ENCODE measurements around the gene WARS2.

WARS2 gene

DNA sequence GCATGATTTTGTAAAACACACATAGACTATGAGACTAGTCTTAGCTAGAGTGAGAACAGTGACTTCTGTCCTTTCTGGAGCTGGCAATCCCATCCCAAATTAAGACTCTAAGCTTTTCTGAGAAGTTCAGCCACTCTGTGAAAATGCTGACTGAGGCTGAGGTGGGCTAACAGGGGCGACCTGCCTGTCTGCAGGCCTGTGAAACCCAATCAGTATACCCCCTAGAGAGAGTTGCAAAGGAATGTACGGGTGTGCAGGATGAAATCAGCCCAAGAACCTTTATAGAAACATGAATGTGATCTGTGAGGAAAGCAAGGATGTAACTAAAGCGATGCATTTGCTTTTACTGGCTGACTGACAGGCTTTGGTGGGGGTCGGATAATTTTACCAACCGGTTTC lies 136.3 kb downstream of the WARS2 start:
- DNase-seq (ENCODE audit: extremely low read depth, low read depth) = no peak
- no peak overlapping the region for H3K4me3 ChIP-seq (replicated peaks; ENCODE audit: low read depth, low read length)
- TF ChIP-seq, protein P1, sequence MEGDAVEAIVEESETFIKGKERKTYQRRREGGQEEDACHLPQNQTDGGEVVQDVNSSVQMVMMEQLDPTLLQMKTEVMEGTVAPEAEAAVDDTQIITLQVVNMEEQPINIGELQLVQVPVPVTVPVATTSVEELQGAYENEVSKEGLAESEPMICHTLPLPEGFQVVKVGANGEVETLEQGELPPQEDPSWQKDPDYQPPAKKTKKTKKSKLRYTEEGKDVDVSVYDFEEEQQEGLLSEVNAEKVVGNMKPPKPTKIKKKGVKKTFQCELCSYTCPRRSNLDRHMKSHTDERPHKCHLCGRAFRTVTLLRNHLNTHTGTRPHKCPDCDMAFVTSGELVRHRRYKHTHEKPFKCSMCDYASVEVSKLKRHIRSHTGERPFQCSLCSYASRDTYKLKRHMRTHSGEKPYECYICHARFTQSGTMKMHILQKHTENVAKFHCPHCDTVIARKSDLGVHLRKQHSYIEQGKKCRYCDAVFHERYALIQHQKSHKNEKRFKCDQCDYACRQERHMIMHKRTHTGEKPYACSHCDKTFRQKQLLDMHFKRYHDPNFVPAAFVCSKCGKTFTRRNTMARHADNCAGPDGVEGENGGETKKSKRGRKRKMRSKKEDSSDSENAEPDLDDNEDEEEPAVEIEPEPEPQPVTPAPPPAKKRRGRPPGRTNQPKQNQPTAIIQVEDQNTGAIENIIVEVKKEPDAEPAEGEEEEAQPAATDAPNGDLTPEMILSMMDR (IDR thresholded peaks at IDR 0.05; ENCODE audit: low read depth, low read length, missing control alignments) = no peak

DNA sequence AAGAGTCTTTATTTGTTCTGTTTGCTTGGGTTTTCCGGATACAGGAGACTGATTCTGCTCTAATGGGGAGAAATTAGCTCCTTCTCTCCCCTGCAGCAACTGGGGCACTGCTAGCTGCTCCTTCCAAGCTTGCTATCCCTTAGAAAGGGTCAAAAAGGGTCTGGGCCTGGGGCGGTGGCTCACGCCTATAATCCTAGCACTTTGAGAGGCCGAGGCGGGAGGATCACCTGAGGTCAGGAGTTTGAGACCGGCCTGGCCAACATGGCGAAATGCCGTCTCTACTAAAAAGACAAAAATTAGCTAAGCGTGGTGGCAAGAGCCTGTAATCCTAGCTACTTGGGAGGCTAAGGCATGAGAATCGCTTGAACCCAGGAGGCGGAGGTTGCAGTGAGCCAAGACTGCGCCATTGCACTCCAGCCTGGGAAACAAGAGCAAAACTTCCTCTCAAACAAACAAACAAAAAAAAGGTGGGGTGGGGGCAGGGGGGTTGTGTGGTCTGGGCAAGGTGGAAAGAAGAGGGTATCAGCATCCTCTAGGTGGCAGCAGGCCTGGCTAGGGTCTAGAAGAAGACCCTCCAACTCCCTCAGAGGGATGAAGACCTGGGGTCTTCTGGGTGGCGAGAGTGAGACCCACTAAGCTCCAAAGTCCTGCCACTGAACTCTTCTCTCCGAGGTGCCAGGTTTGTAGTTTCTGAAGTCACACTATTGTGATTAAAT lies 136.9 kb downstream of the WARS2 start:
- no peak for DNase-seq (ENCODE audit: extremely low read depth, low read depth)
- no peak overlapping the region for H3K4me3 ChIP-seq (replicated peaks; ENCODE audit: low read depth, low read length)
- TF ChIP-seq, protein P1 (IDR thresholded peaks at IDR 0.05; ENCODE audit: low read depth, low read length, missing control alignments) = no peak

DNA sequence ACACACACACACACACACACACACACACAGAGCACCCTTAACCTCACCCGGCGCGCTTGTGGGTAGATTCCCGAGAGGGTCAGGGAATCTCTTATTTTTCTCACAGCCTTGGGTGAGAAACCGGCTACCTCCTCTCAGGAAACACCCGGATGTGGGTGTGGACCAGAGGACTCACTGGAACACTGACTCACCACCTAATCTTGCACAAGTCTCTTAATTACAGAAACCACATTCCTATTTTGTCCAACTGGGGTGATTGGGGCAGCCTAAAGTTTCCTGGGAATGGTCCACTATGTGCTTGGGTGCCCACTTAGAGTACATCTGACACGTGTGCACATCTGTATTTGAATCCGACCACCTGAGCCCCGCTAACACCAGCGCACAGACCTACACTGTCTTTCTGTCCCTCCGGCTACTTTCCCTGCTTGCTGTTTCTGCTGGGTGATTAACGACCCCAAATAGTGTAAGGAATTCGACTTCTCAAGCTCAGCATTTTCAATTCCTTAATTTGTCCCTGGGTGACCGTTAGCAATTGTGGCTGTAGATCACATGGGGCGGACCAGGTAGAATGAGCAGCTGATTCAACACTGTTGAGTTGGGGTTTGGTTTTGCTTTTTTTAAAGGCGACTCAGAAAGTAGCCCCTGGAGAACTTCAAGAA lies 138.3 kb downstream of the WARS2 start:
- TF ChIP-seq, protein P1 (IDR thresholded peaks at IDR 0.05; ENCODE audit: low read depth, low read length, missing control alignments) = no peak
- no peak overlapping the region for H3K4me3 ChIP-seq (replicated peaks; ENCODE audit: low read depth, low read length)
- peak; percentile 36 for DNase-seq (ENCODE audit: extremely low read depth, low read depth)

DNA sequence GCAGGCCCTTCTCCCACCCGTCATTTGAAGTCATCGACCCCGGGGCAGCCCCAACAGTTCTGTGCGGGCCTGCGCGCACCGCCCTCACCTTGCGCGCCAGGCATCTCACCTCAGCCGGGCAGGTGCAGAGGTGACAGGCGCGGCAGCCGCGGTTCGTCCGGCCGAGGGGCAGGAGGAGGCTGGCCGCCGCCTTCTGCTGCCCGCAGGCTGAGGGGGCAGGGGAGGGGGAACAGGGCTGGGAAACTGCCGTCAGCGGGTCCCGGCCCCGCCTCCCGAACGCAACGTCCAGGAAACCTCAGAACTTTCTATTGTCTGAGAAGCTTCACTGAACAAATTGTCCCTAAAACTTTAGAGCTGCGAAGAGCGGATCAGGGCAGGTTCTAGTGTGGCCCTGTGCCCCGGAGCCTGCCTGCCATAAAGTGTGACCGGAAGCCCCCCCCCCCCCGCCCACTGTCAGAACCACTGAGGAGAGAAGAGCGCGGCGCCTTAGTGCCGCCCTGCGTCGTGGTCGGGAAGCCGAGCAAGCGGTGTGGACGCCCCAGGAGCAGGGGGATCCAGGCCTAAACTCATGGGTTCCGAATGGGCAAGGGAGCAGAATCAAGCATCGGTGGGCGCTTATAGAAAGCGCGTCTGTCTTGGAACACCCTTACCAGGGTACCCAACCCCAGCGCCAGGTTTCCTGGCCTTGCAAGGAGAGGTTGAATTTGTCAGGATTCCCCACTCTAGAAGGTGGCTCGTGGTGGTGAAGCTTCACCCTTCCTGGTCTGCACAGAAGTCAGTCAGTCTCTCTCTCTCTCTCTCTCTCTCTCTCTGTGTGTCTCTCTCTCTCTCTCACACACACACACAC lies 139.0 kb downstream of the WARS2 start:
- no peak for DNase-seq (ENCODE audit: extremely low read depth, low read depth)
- 0 out of 2 replicates have a peak overlapping the region, but pooled peaks have one; percentile 11 for H3K4me3 ChIP-seq (replicated peaks; ENCODE audit: low read depth, low read length)
- TF ChIP-seq, protein P1 (IDR thresholded peaks at IDR 0.05; ENCODE audit: low read depth, low read length, missing control alignments) = no peak

DNA sequence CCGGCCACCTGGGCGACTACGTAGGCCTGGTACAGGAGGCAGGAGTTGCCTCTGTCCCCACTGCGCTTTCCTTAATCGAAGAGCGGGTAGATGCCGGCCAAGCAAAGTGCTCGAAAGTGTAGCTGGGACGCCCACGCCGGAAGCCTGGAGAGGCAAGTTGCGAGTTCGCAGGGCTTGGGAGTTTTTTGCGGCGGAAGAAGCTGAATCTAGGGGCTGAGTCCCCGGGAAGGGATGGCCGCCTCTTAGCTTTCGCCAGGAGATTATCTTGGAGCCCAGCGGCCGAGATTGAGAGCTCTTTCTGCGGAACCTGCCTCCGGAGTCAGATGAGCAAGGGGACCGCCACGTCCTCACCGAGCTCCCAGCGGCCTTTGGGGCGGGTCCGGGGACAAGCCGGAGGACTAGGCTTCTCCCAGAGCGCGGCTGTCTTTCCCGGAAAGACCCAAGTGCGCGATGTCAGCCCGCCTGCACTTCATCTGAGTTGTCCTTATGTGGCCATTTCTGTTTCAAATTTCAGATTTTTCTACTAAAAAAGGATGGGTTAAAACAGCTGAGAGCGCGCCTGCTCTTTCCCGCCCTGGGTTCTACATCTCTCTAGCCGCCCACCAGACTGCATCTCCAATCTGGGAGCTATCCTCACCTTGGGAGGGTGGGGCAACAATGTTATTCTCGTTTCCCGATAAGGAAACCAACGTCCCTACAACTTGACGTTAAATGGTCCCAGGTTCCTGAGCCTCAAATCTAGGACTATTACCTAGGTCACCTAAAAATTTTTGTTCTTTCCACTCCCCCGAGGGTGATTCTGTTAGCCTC lies 139.9 kb downstream of the WARS2 start:
- TF ChIP-seq, protein P1 (IDR thresholded peaks at IDR 0.05; ENCODE audit: low read depth, low read length, missing control alignments) = no peak
- peak overlapping the region; percentile 13; the same call in 1 of the 2 replicates for H3K4me3 ChIP-seq (replicated peaks; ENCODE audit: low read depth, low read length)
- DNase-seq (ENCODE audit: extremely low read depth, low read depth) = no peak
